LNCAP (cell line): Measurements from ENCODE around the gene KDM4D.
A peak's percentile ranks its signal among the peaks of the same experiment; 100 is the strongest.

ENCODE experiments used
- TF ChIP-seq, protein P1 (sequence below): fragments of 450-650 bp; IDR thresholded peaks from 2 replicates; pipeline ENCODE4 v1.5.1; 2017; ENCODE audit warnings: mild to moderate bottlenecking

The KDM4D gene

DNA sequence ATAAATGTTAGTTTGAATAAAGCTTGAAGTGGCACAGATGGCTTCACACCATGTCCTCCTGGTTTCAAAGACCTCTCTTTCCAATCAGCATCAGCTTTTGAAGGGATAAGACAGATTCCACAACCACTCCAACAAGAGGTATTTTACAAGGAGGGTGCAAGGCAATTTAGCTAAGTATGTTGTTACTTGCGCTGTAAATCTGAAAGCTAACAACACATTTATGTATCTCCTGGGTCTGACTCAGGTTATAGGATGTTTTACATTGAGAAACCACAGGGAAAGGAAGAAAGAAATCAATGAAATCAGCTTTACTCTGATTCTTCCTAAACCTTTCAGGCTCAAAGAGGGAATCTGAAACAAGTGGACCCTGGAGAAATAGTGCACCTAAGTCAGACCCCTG lies 12.3 kb upstream of the KDM4D start:
- TF ChIP-seq, protein P1, sequence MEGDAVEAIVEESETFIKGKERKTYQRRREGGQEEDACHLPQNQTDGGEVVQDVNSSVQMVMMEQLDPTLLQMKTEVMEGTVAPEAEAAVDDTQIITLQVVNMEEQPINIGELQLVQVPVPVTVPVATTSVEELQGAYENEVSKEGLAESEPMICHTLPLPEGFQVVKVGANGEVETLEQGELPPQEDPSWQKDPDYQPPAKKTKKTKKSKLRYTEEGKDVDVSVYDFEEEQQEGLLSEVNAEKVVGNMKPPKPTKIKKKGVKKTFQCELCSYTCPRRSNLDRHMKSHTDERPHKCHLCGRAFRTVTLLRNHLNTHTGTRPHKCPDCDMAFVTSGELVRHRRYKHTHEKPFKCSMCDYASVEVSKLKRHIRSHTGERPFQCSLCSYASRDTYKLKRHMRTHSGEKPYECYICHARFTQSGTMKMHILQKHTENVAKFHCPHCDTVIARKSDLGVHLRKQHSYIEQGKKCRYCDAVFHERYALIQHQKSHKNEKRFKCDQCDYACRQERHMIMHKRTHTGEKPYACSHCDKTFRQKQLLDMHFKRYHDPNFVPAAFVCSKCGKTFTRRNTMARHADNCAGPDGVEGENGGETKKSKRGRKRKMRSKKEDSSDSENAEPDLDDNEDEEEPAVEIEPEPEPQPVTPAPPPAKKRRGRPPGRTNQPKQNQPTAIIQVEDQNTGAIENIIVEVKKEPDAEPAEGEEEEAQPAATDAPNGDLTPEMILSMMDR, result no peak

DNA sequence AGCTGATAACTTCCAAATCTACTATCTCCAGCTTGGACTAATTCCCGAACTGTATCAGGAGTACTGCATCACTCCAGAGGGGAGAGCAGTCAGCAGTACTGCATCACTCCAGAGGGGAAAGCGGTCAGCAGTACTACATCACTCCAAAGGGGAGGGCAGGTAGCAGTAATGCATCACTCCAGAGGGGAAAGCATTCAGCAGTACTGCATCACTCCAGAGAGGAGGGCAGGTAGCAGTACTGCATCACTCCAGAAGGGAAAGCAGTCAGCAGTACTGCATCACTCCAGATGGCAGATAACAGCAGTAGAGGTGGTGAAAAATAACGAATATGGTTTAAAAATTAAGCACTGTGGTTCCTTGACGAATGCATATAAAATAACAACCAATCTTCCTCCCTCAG lies 8.6 kb upstream of the KDM4D start:
- TF ChIP-seq, protein P1, result no peak

DNA sequence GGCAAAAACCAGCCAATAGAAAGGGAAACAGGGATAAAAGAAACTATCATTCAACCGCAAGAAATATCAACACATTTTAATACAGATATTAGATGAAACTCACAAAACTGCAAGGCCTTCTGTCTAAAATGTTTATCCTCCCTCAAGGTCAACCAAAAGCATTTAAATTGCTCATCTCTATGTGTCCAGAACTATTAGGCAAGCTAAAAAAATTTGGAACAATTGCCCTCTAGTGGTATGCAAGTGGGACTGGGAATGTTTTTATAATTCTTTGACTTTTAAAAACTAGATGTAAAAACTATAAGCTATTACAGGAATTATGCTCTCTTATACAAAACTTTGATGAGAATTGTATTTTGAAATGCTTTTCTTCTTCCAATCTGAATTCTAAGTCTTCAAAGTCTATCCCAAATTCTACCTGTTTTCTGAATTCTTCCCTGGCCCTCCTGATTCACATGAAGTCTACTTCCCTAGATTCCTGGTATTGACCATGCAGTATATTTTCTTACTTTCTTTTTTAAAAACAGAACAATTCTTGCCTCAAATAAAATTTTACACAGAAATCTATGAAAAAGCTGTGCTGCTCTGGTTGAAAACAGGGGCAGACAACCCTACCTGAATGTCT lies 5.1 kb upstream of the KDM4D start:
- TF ChIP-seq, protein P1, result peak; percentile 72

DNA sequence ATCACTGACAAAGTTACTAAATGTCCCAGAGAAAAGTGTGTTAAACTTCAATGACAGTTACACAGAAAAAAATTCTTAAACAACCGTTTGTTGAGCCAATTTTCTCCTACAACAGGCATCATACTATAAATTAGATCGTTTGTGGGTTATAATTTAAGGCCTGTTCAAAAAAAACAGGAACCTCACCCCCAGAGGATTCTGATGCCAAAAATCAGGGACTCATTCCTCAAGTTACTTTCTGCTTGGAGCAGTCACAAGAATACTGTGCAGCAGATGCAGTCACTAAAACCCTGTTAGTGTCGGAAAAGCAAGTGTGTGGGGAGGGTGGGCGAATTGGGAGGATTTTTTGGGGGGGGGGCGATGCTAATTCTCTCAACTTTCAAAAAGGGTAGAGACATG lies 810 bp upstream of the KDM4D start:
- TF ChIP-seq, protein P1, result no peak

DNA sequence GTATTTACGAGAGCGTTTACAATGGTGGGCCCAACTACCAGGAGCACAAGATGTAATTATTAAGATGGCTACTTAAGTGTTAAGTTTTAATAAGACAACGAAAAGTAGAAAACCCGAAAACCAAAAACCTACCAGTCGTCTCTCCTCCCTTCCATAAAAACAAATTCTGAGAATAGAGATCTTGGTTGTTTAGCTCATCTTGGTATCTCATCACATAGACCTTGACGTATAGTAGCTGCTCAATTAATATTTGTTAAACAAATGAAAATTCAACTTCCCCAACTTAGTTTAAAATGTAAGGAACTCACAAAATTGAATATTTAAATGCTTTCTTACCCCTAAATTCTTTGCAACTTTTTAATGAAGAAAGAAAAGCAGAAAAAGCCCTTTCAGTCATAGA lies 669 bp downstream of the KDM4D start:
- TF ChIP-seq, protein P1, result no peak

DNA sequence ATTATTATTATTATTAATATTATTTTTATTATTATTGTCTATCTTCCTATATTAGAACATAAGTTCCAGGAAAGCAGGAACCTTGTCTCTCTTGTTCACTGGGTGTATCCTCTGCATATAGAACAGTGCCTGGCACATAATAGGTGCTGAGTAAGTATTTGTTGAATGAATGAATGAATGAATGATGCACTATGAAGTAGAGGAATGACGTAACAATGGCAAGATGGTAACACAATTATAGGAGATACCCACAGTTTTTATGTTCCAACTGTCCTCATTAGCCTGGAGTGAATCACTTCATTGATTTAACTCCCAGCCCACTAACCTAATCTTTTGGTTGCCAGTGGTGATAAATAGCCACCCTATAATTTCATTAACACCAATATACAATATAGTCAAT lies 2.1 kb downstream of the KDM4D start:
- TF ChIP-seq, protein P1, result no peak

DNA sequence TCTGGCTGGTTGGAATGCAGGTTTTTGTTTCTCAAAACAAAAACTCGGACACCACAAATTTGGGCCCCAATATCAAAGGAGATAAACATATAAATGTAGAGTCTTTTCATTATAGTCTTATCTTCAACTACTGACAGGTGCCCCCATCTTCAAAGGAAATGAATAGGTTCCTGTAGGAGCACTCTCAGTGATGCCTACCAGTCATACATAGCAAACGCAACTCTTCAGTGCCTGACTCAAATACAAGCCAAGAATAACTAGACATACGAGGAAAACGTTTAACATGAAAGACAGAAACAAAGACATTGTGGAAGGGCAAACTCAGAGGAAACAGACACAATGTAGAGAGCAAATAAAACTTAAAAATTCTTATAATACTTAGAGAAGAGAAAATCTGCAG lies 13.9 kb downstream of the KDM4D start:
- TF ChIP-seq, protein P1, result no peak

DNA sequence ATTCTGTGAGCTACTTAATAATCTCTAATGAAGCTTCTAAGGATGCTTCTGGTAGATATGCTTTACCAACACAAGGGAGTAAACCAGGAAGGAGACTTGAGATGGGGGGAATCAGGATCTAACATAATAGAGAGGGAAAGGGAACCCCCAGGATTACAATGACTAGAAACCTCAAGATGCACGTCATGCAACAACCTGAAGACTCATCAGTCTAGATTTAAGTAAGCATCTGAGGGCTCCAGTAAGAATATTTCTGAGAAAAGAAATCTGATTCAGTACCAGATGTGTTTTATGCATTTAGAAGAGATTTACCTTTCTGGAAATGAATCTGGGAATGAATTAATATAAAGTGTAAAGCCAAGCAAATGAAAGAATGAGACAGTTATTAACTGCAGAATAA lies 15.2 kb downstream of the KDM4D start:
- TF ChIP-seq, protein P1, result no peak
